H1 (cell line): ENCODE results near the gene KCNMA1. TPM values are rescaled to one million over a fixed set of nuclear protein-coding genes. Genes with fewer than 3 reads are reported as not detected.

Experiments
- CHD7 ChIP-seq: fragments of 300-600 bp; sonication (generic); IDR thresholded peaks from 2 replicates; pipeline ENCODE4 v1.7.1; 2012; ENCODE audit warnings: low read length, moderate library complexity, mild to moderate bottlenecking, inconsistent platforms; ENCODE audit not compliant: insufficient replicate concordance
- CREB1 ChIP-seq: IDR thresholded peaks from 2 replicates; pipeline ENCODE4 v1.6.1; 2012; ENCODE audit warnings: inconsistent platforms
- CTCF ChIP-seq, 3 experiments: IDR thresholded peaks; 1 replicate in 2 of 3; 2 replicates in 1 of 3; pipeline versions ENCODE4 v1.5.1 to v1.6.1; 2011; ENCODE audit warnings: low read length in 3 of 3, mild to moderate bottlenecking in 3 of 3, inconsistent platforms in 2 of 3, low read depth in 1 of 3, moderate library complexity in 1 of 3; ENCODE audit not compliant: insufficient read depth in 1 of 3; ENCODE audit errors: control extremely low read depth in 1 of 3
- E2F6 ChIP-seq: IDR thresholded peaks from 2 replicates; pipeline ENCODE4 v1.6.1; 2012; ENCODE audit warnings: inconsistent platforms
- EZH2 ChIP-seq: fragments of 200-600 bp; sonication (generic); IDR thresholded peaks from 2 replicates; pipeline ENCODE4 v1.7.1; 2012; ENCODE audit warnings: low read depth, mild to moderate bottlenecking, moderate library complexity, low read length, inconsistent platforms; ENCODE audit not compliant: severe bottlenecking
- MAFK ChIP-seq: IDR thresholded peaks from 2 replicates; pipeline ENCODE4 v1.6.1; 2012; ENCODE audit warnings: low read depth, mild to moderate bottlenecking, improper control_type of control experiment, low read length
- POLR2A ChIP-seq, 2 experiments: IDR thresholded peaks; 1 replicate in 1 of 2; 2 replicates in 1 of 2; pipeline ENCODE4 v1.6.1; 2011; ENCODE audit warnings: low read depth in 2 of 2, low read length in 2 of 2, mild to moderate bottlenecking in 2 of 2; ENCODE audit errors: control extremely low read depth in 1 of 2
- SIRT6 ChIP-seq: IDR thresholded peaks from one replicate; pipeline ENCODE4 v1.7.1; 2012; ENCODE audit warnings: low read length, inconsistent platforms
- SP4 ChIP-seq: IDR thresholded peaks from 2 replicates; pipeline ENCODE4 v1.6.1; 2012; ENCODE audit warnings: low read length, inconsistent platforms
- TBP ChIP-seq: IDR thresholded peaks from 2 replicates; pipeline ENCODE4 v1.6.1; 2011; ENCODE audit warnings: low read depth, low read length, improper control_type of control experiment
- polyA plus RNA-seq, 7 experiments: library from polyadenylated mRNA; depleted of rRNA in 3 of 7; stranded (reverse) in 5 of 7; unstranded in 2 of 7; fragments of >200 nt in 5 of 7; fragments of 200-250 nt in 2 of 7; gene quantifications; 1 replicate in 5 of 7; 2 replicates in 1 of 7; 4 replicates in 1 of 7; pipeline versions ENCODE4 v1.2.1 to v1.2.3, GENCODE V29; 2011 to 2013; ENCODE audit warnings: missing spikeins in 2 of 7, mixed read lengths in 2 of 7
- total RNA-seq: library from RNA; stranded (reverse); fragmentation: NEBNext Ultra II Directional; extraction: Animal tissue kit (Norgen Biotek cat#: 25700); gene quantifications from 2 replicates; pipeline ENCODE4 v1.2.1, GENCODE V29; 2021

Gene KCNMA1
- total and polyA plus RNA-seq, 2 of the 8 experiments (the other 6 are each of a cell fraction or from before 2014, with no cell fraction given) = 10.2 to 11.1 TPM

GRCh38 chr10:77234599-77234998, 403.0 kb downstream of the KCNMA1 start (continued):
- TF ChIP-seq CHD7 (no peak), SIRT6 (no peak), MAFK (no peak), CREB1 (no peak), CTCF (IDR thresholded peaks at IDR 0.05; ENCODE audit: control extremely low read depth in 1 of 3, insufficient read depth in 1 of 3, low read depth in 1 of 3, low read length in 3 of 3) (no peak), TBP (no peak), POLR2A (IDR thresholded peaks at IDR 0.05; ENCODE audit: control extremely low read depth in 1 of 2, low read depth in 2 of 2, low read length in 2 of 2) (no peak), E2F6 (no peak), SP4 (no peak), EZH2 (no peak)
